K562 (cell line): Measurements from ENCODE around the gene CMTR1. TPM values are rescaled to one million over a fixed set of nuclear protein-coding genes. Genes with fewer than 3 reads are reported as not detected.

Source experiments
- C11orf30 ChIP-seq: fragments of 450-650 bp; IDR thresholded peaks from 2 replicates; pipeline ENCODE4 v1.6.1; 2016; ENCODE audit warnings: low read depth, mild to moderate bottlenecking
- CHAMP1 ChIP-seq: fragments of 450-650 bp; IDR thresholded peaks from 2 replicates; pipeline ENCODE4 v1.6.1; 2016; ENCODE audit warnings: mild to moderate bottlenecking
- CHD2 ChIP-seq: IDR thresholded peaks from 2 replicates; pipeline ENCODE4 v1.6.1; 2011; ENCODE audit warnings: low read depth, low read length
- DACH1 ChIP-seq: fragments of 450-650 bp; IDR thresholded peaks from 2 replicates; pipeline ENCODE4 v1.6.1; 2018; ENCODE audit not compliant: partially characterized antibody
- ELK1 ChIP-seq: sonication (generic); formaldehyde crosslinking; IDR thresholded peaks from 2 replicates; pipeline ENCODE4 v1.8.1; 2022; ENCODE audit warnings: missing genetic modification reagents
- EP300 ChIP-seq: IDR thresholded peaks from 2 replicates; pipeline ENCODE4 v1.6.1; 2012; ENCODE audit warnings: low read length, improper control_type of control experiment
- FOSL1 ChIP-seq: fragments of 200-800 bp; sonication (Bioruptor generic); conservative IDR thresholded peaks from 2 replicates; pipeline ENCODE4 v1.6.1; 2016; ENCODE audit warnings: missing genetic modification characterization, missing compliant biosample characterization
- GMEB1 ChIP-seq: fragments of 250-450 bp; sonication (Bioruptor Pico); IDR thresholded peaks from 2 replicates; pipeline ENCODE4 v1.4.0; 2020; ENCODE audit warnings: mild to moderate bottlenecking
- HLTF ChIP-seq: fragments of 450-650 bp; IDR thresholded peaks from 2 replicates; pipeline ENCODE4 v1.6.1; 2016
- KDM1A ChIP-seq, 2 experiments: fragments of 450-650 bp; IDR thresholded peaks; 2 replicates each; pipeline ENCODE4 v1.6.1; 2016; ENCODE audit warnings: mild to moderate bottlenecking in 2 of 2
- MXI1 ChIP-seq: IDR thresholded peaks from 2 replicates; pipeline ENCODE4 v1.6.1; 2011; ENCODE audit warnings: low read depth, mild to moderate bottlenecking, improper control_type of control experiment, low read length
- NBN ChIP-seq: fragments of 450-650 bp; IDR thresholded peaks from 2 replicates; pipeline ENCODE4 v1.6.1; 2016; ENCODE audit warnings: low read depth, mild to moderate bottlenecking
- NEUROD1 ChIP-seq: fragments of 150-350 bp; IDR thresholded peaks from 2 replicates; pipeline ENCODE4 v1.6.1; 2014; ENCODE audit warnings: borderline replicate concordance, low read length, low read depth; ENCODE audit not compliant: partially characterized antibody
- POU5F1 ChIP-seq: fragments of 150-350 bp; IDR thresholded peaks from 2 replicates; pipeline ENCODE4 v1.6.1; 2014; ENCODE audit warnings: borderline replicate concordance, low read length, low read depth, mild to moderate bottlenecking; ENCODE audit not compliant: partially characterized antibody
- SRF ChIP-seq, 2 experiments: fragments of 250-450, 450-650 bp in 1 of 2; sonication (Bioruptor Pico) in 1 of 2; sonication (generic) in 1 of 2; formaldehyde crosslinking; IDR thresholded peaks; 2 replicates each; pipeline versions ENCODE4 v1.5.0 to v1.5.1; 2020 to 2022; ENCODE audit warnings: mild to moderate bottlenecking in 1 of 2, missing genetic modification reagents in 1 of 2
- TEAD2 ChIP-seq: fragments of 450-650 bp; IDR thresholded peaks from 2 replicates; pipeline ENCODE4 v1.6.1; 2016; ENCODE audit warnings: missing genetic modification characterization, control low read depth, missing compliant biosample characterization
- TSHZ1 ChIP-seq: fragments of 250-450 bp; sonication (Bioruptor Pico); IDR thresholded peaks from 2 replicates; pipeline ENCODE4 v1.4.0; 2020; ENCODE audit warnings: mild to moderate bottlenecking, moderate library complexity
- ZC3H4 ChIP-seq: sonication (generic); formaldehyde crosslinking; IDR thresholded peaks from 2 replicates; pipeline ENCODE4 v1.9.0; 2021; ENCODE audit warnings: missing genetic modification reagents, borderline replicate concordance
- ZFPM2 ChIP-seq: fragments of 250-450 bp; sonication (Bioruptor Pico); IDR thresholded peaks from 2 replicates; pipeline ENCODE4 v1.5.1; 2022; ENCODE audit warnings: mild to moderate bottlenecking
- ZNF175 ChIP-seq: fragments of 200-800 bp; sonication (Bioruptor generic); IDR thresholded peaks from 2 replicates; pipeline ENCODE4 v1.6.1; 2016; ENCODE audit warnings: low read depth, mild to moderate bottlenecking, missing genetic modification characterization, missing compliant biosample characterization
- polyA plus RNA-seq, 8 experiments: library from polyadenylated mRNA; depleted of rRNA in 4 of 8; stranded (reverse) in 5 of 8; unstranded in 3 of 8; fragments of >200 nt; fragmentation: Nextera tagmentation in 2 of 8; fragmentation: Illumina TruSeq in 1 of 8; extraction: Ambion mirVana in 2 of 8; extraction: Trizol in 1 of 8; gene quantifications; 2 replicates each; pipeline versions ENCODE4 v1.2.1 to v1.2.3, GENCODE V29; 2011 to 2014; ENCODE audit warnings: inconsistent platforms in 1 of 8, missing spikeins in 1 of 8
- total RNA-seq, 7 experiments: library from RNA; depleted of rRNA in 6 of 7; stranded (reverse); fragments of >200 nt in 6 of 7; fragmentation: Illumina TruSeq in 2 of 7; extraction: Trizol in 2 of 7; gene quantifications; 2 replicates each; pipeline versions ENCODE4 v1.2.1 to v1.2.3, GENCODE V29; 2011 to 2021; ENCODE audit warnings: low replicate concordance in 1 of 7

Gene CMTR1
- total and polyA plus RNA-seq, 9 of the 15 experiments (the other 6 are each of a cell fraction or from before 2014, with no cell fraction given), result 2.9 to 63.5 (median 49.5) TPM

GRCh38 chr6:37432916-37433656 is at the start of gene CMTR1 (continued):
- TF ChIP-seq CHAMP1, result no peak
- peak; percentile 100 for TF ChIP-seq NBN
- TF ChIP-seq HLTF, result peak; percentile 72; the same call in 1 of the 2 replicates
- peak; percentile 79 for TF ChIP-seq GMEB1 (CRISPR knock-in tag)
- TF ChIP-seq TEAD2 (tag), result no peak
- TF ChIP-seq NEUROD1, result peak; percentile 57
- TF ChIP-seq ZFPM2, result peak; percentile 73; the same call in 1 of the 2 replicates
- 0 out of 2 replicates have a peak, but pooled peaks have one; percentile 38 for TF ChIP-seq FOSL1
- peak; percentile 66 for TF ChIP-seq DACH1
- peak; percentile 46; the same call in 1 of the 2 replicates for TF ChIP-seq MXI1
- peak; percentile 50; the same call in 1 of the 2 replicates for TF ChIP-seq TSHZ1 (CRISPR knock-in tag)
- no peak for TF ChIP-seq CHD2
- 0 out of 4 replicates have a peak, but pooled peaks of 1 of the 2 experiments have one; percentile 45 for TF ChIP-seq KDM1A (IDR thresholded peaks at IDR 0.05)
- TF ChIP-seq ZC3H4 (CRISPR knock-in tag), result no peak
- TF ChIP-seq ELK1 (CRISPR knock-in tag), result no peak
- peak in 1 of 2 experiments; percentile 76; a peak in 2 of 4 replicates for TF ChIP-seq SRF (CRISPR knock-in tag; IDR thresholded peaks at IDR 0.05)
- peak; percentile 98 for TF ChIP-seq C11orf30
- TF ChIP-seq EP300, result peak; percentile 36; the same call in 1 of the 2 replicates
- TF ChIP-seq ZNF175 (CRISPR knock-in tag), result no peak
- no peak for TF ChIP-seq POU5F1
